Stomach (tissue), 4 donors: ENCODE results near the gene COL13A1.

Experiments
- CTCF ChIP-seq, 7 experiments: fragments of 450-650 bp in 4 of 7; fragments of 200-600 bp in 3 of 7; sonication (generic) in 3 of 7; IDR thresholded peaks; one replicate each; pipeline ENCODE4 v1.5.1; 2016 to 2019; ENCODE audit warnings: antibody characterized with exemption in 7 of 7, control low read depth in 2 of 7, mild to moderate bottlenecking in 1 of 7
- EP300 ChIP-seq: sonication (generic); formaldehyde crosslinking; IDR thresholded peaks from one replicate; pipeline ENCODE4 v1.6.1; 2017; ENCODE audit warnings: antibody characterized with exemption
- POLR2A ChIP-seq, 4 donors: fragments of 450-650 bp; IDR thresholded peaks; one replicate each; pipeline ENCODE4 v1.6.1; 2016; ENCODE audit warnings: antibody characterized with exemption in 4 of 4, control low read depth in 2 of 4, mild to moderate bottlenecking in 1 of 4, moderate library complexity in 1 of 4
- POLR2AphosphoS5 ChIP-seq, 3 donors: sonication (generic); formaldehyde crosslinking; IDR thresholded peaks; one replicate each; pipeline ENCODE4 v1.6.1; 2016; ENCODE audit warnings: antibody characterized with exemption in 3 of 3

DNA sequence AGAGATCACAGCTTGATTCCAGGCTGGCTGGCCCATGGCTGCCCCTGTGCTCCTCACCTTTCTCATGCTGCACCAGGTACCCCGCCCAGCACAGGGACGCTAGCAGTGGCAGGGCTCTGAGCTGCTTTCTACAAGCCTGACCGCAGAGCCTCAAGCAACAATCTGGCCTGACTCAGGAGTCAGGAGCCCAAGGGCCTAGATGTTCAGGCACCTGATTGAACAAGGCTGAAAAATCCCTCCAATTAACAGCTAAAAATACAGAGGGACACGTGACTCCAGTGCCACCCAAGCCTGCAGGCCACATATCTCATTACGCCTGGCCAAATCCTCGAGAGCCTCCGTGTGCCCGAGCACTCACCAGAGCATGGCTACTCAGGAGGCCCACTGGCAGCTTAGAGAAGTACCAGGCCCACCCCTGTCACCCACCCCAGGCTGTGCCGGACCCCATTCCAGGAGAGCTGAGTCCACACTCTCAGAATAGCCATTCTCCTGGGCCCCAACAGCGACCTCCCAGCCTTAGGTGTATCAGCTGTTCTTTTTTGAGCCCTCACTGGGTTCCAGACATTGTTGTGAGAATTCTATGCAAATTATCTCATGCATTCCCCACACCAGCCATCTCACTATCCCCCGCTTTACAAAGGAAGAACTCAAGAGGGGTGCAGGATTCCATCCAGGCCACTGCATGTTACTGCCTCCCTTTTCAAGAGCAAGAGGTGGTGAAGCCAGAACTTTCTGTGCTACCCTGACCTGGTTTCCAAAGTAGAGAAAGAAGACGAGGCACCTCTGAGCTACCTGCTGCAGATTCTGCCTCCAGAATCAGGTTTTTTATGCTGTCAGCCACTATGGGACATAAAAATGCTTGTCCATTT is 98.3 kb downstream of the COL13A1 start:
- no peak for TF ChIP-seq CTCF (IDR thresholded peaks at IDR 0.05)
- no peak for TF ChIP-seq POLR2AphosphoS5 (IDR thresholded peaks at IDR 0.05)
- no peak for TF ChIP-seq EP300
- no peak for TF ChIP-seq POLR2A (IDR thresholded peaks at IDR 0.05)
